ENCODE measurements around the gene BAAT.

Gene BAAT

DNA sequence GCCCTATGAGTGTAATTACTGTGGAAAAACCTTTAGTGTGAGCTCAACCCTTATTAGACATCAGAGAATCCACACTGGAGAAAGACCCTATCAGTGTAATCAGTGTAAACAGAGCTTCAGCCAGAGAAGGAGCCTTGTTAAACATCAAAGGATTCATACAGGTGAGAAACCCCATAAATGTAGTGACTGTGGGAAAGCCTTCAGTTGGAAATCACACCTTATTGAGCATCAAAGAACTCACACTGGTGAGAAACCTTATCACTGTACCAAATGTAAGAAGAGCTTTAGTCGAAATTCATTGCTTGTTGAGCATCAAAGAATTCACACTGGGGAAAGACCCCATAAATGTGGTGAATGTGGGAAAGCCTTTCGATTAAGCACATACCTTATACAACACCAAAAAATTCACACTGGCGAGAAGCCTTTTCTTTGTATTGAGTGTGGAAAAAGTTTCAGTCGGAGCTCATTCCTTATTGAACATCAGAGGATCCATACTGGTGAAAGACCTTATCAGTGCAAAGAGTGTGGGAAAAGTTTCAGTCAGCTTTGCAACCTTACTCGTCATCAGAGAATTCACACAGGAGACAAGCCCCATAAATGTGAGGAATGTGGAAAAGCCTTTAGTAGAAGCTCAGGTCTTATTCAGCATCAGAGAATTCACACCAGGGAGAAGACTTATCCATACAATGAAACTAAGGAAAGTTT, 23.7 kb upstream of the BAAT start:
- Histone ChIP-seq H3K79me2 (ENCODE audit: control insufficient read depth, low read length) (no peaks in the 10 kb centered on the region), H3F3A (ENCODE audit: control insufficient read depth, insufficient read depth) (no peaks in the 10 kb centered on the region), H3K27ac (ENCODE audit: low read depth, low read length) (no peak overlapping the region), H3K9me3 (ENCODE audit: control insufficient read depth, insufficient read depth, low read length) (peaks cover 45% of the 10 kb centered on the region), H3K27me3 (ENCODE audit: control insufficient read depth, low read length) (no peaks in the 10 kb centered on the region), H3K4me2 (ENCODE audit: low read length) (no peak overlapping the region), H3K36me3 (ENCODE audit: control insufficient read depth, low read length) (peaks cover 66% of the 10 kb centered on the region), H4K20me1 (ENCODE audit: control insufficient read depth, insufficient read depth, low read depth, low read length) (no peaks in the 10 kb centered on the region), H3K4me1 (ENCODE audit: control insufficient read depth, low read length) (no peaks in the 10 kb centered on the region), H3K9me2 (replicated peaks; ENCODE audit: control insufficient read depth, low read length) (no peaks in the 10 kb centered on the region), H3K4me3 (ENCODE audit: low read length) (no peak overlapping the region)
- TF ChIP-seq EZH2phosphoT487 (IDR thresholded peaks at IDR 0.05; ENCODE audit: borderline replicate concordance, low read length) (no peak), CTCF (IDR thresholded peaks at IDR 0.05; ENCODE audit: low read depth, low read length, poor library complexity, severe bottlenecking) (no peak)

GRCh38 chr9:101403516-101404285, 18.9 kb upstream of the BAAT start:
- Histone ChIP-seq H3K27ac (ENCODE audit: low read depth, low read length) (no peak overlapping the region), H3K79me2 (ENCODE audit: control insufficient read depth, low read length) (peaks cover 30% of the 10 kb centered on the region), H3K9me2 (replicated peaks; ENCODE audit: control insufficient read depth, low read length) (no peaks in the 10 kb centered on the region), H3K27me3 (ENCODE audit: control insufficient read depth, low read length) (no peaks in the 10 kb centered on the region), H4K20me1 (ENCODE audit: control insufficient read depth, insufficient read depth, low read depth, low read length) (no peaks in the 10 kb centered on the region), H3K4me2 (ENCODE audit: low read length) (no peak overlapping the region), H3K36me3 (ENCODE audit: control insufficient read depth, low read length) (peaks cover 95% of the 10 kb centered on the region), H3K4me3 (ENCODE audit: low read length) (no peak overlapping the region), H3K4me1 (ENCODE audit: control insufficient read depth, low read length) (peaks cover 20% of the 10 kb centered on the region), H3K9me3 (ENCODE audit: control insufficient read depth, insufficient read depth, low read length) (peaks cover 22% of the 10 kb centered on the region), H3F3A (ENCODE audit: control insufficient read depth, insufficient read depth) (no peaks in the 10 kb centered on the region)
- TF ChIP-seq CTCF (IDR thresholded peaks at IDR 0.05; ENCODE audit: low read depth, low read length, poor library complexity, severe bottlenecking) (no peak), EZH2phosphoT487 (IDR thresholded peaks at IDR 0.05; ENCODE audit: borderline replicate concordance, low read length) (no peak)

GRCh38 chr9:101400120-101400519, 15.3 kb upstream of the BAAT start:
- H3K9me3 ChIP-seq (ENCODE audit: control insufficient read depth, insufficient read depth, low read length): peaks cover 12% of the 10 kb centered on the region; the same call in 1 of the 2 replicates
- H3K4me1 ChIP-seq (ENCODE audit: control insufficient read depth, low read length): peaks cover 26% of the 10 kb centered on the region
- peak overlapping the region; percentile 86 for H3K4me3 ChIP-seq (ENCODE audit: low read length)
- no peaks in the 10 kb centered on the region for H4K20me1 ChIP-seq (ENCODE audit: control insufficient read depth, insufficient read depth, low read depth, low read length)
- H3K27me3 ChIP-seq (ENCODE audit: control insufficient read depth, low read length): no peaks in the 10 kb centered on the region
- H3K36me3 ChIP-seq (ENCODE audit: control insufficient read depth, low read length): peaks cover 87% of the 10 kb centered on the region
- H3K79me2 ChIP-seq (ENCODE audit: control insufficient read depth, low read length): peaks cover 63% of the 10 kb centered on the region
- TF ChIP-seq CTCF (IDR thresholded peaks at IDR 0.05; ENCODE audit: low read depth, low read length, poor library complexity, severe bottlenecking): no peak
- TF ChIP-seq EZH2phosphoT487 (IDR thresholded peaks at IDR 0.05; ENCODE audit: borderline replicate concordance, low read length): no peak
- no peak overlapping the region for H3K27ac ChIP-seq (ENCODE audit: low read depth, low read length)
- H3K9me2 ChIP-seq (replicated peaks; ENCODE audit: control insufficient read depth, low read length): no peaks in the 10 kb centered on the region
- H3K4me2 ChIP-seq (ENCODE audit: low read length): peak overlapping the region; percentile 69
- no peaks in the 10 kb centered on the region for H3F3A ChIP-seq (ENCODE audit: control insufficient read depth, insufficient read depth)

All from DOHH2 (cell line).